GDM1 (cell line): ENCODE results near the gene COL17A1.

ENCODE experiments used
- DNase-seq: peaks from one replicate; lab custom pipeline; 2025; lab: John Stamatoyannopoulos, UW

COL17A1 gene

GRCh38 chr10:104096692-104097091, 11.0 kb upstream of the COL17A1 start:
- DNase-seq: no peak

DNA sequence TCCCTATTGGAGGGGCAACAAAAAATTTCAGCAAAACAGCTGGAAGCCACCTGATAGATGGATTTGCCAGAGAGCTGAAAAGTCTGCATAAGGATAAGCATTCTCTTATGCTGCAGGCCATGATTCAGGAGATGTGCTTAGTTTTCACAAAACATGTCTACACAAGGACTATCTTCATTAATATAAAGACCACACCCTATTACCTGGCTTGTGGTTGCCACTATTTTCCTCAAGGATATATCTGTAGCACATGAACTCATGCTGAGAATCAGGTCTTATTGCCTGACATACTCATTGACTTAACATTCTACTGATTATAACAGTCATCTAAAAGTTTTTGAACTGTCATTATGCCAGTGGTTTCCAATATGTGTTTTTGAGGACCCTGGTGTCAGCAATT, 7.1 kb upstream of the COL17A1 start:
- no peak for DNase-seq

GRCh38 chr10:104090611-104091010, 4.9 kb upstream of the COL17A1 start:
- no peak for DNase-seq

DNA sequence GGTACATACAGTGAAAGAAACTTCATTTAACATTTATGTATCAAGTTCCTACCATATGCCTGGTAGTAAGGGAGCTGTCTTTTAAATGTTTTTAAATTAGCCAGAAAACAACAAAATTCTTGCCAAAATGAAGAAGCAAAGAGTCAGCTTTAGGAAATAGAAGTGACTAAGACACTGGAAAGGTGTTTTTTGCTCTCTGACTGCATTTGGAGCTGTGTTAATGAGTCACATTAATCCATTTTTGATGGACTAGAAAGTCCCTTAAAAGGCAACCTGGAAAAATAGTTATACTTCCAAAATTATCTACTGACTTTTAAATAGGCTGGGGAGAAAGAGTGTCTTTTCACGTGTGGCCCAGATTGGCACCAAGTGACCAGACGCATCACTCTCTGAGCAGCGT, 3.9 kb upstream of the COL17A1 start:
- DNase-seq: no peak

GRCh38 chr10:104088239-104088638, 2.6 kb upstream of the COL17A1 start:
- DNase-seq: no peak

DNA sequence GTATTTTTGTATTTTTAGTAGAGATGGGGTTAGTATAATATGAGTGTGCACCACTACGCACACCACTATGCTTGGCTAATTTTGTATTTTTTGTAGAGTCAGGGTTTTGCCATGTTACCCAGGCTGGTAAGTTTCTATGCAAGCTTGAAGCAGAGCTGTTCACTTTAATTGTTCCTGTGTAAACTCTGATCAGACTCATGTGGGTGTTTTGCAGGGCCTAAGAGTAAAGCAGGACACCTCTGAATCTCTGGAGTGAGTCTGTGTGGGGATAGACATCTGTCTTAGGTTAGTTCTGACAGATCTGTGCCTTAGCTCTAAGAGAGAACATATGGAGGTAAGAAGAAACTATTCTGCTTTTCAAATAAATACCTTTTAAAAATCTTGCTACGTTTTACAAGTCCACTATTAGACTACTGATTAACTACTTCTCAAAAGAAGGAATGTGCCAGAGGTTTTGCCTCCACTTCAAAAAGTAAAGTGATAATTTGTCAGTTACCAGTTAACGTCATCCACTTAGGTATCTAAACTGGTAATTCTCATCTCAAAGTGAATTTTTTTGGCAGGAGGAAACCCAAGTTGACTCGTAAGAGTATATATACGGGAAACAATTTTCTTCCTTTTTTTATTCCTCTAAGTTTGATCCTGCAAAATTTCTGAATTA, 1.1 kb downstream of the COL17A1 start:
- DNase-seq: no peak

- DNase-seq: no peak
Observed at GRCh38 chr10:104081998-104082397, 3.7 kb downstream of the COL17A1 start.

DNA sequence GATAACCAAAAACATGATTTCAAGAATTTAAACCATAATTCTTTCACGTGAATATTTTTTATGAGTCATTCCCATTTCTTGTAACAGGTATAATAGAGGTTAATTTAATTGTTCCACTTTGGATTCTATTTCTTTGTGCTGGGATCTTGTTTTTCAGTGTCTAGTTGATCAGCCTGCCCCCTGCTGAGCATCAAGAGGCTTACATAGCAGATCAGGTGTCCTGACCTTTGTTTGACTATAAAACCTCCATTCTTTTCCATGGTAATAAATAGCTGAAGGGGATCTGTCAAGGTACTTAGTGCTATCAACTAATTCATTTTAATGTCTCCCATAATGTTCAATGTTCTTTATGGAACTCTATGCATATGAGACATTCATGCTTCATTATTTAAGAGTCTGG, 4.9 kb downstream of the COL17A1 start:
- DNase-seq: no peak

GRCh38 chr10:104077663-104078151, 8.0 kb downstream of the COL17A1 start:
- DNase-seq: no peak

DNA sequence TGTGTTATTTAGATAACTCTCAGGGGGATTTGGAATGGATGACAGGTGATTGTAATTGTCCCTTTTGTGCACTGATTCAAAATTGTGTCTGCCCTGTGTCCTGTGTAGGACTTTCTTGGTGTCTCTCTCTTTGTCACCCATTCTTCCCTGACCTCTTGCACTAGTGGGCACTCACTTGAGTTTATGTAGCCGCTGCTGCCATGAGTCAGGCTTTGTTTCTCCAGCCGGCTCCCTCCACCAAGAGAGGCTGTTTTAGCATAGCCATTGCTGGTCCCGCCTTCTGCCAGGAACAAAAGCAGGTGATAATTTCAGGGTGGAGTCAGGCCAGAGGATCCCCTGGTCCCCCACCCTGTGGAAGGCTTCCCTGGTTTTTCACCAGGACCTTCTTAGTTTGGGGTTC, 8.4 kb downstream of the COL17A1 start:
- DNase-seq: no peak

GRCh38 chr10:104076743-104077160, 8.9 kb downstream of the COL17A1 start:
- no peak for DNase-seq

GRCh38 chr10:104074505-104074904, 11.2 kb downstream of the COL17A1 start:
- DNase-seq: no peak

DNA sequence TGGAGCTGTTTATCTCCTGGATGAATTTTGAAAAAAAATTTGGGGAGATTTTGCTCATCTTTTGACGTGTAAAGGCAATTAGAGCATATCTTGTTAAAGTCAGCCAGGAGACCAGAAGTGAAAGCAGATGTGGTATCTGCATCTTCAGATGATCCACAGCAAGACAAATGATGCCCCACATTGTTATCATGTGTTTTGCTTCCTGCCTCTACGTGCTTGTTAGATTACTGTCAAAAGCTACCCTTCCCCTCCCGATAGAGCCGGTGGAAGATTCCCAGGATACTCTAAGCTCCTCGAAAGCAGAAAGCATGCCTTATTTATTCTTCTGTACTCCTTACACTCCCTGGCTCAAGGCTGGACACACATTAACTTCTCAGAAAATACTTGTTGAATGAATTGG, 12.9 kb downstream of the COL17A1 start:
- DNase-seq: no peak

- DNase-seq: no peak
Observed at GRCh38 chr10:104069613-104070012, 16.1 kb downstream of the COL17A1 start.

GRCh38 chr10:104067525-104067924, 18.2 kb downstream of the COL17A1 start:
- DNase-seq: no peak

- no peak for DNase-seq
Observed at GRCh38 chr10:104066945-104067344, 18.7 kb downstream of the COL17A1 start.

DNA sequence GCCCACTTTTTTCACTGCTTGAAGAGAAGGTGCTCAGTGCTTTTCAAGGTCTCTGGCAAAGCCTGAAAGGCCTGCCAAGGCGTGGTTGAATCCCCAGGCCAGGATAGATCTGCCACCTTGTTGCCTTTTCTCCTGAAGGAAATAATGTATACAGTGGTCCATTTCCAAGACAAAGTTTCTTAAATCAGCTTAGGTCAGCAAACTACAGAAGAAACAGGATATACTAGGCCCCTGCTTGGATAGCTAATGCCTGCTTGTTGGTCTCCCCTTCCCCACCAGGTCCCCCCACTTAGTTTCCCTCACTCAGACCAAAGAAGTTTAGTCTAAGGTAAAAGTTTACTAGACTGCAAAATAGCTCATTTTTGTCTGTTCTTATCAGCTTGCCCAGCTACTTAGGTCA, 19.9 kb downstream of the COL17A1 start:
- no peak for DNase-seq

GRCh38 chr10:104061196-104061595, 24.5 kb downstream of the COL17A1 start:
- no peak for DNase-seq

DNA sequence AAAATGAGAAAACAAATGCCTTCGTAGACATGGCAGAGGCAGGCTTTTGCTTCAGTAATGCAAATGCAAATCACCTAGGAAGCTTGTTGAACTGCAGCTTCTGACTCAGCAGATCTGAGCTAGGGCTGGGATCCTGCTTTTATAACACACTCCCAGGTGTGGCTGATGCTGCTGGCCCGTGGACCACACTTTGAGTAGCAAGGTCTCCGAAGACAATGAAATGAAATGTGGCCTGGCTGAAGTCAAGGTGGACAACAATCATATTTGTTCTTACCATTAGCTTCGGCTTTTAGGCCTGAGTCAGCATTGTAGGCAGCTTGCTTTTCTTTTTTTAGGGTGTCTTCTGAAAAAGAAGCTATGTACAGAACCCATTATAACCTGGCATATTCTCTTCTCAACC, 26.3 kb downstream of the COL17A1 start:
- no peak for DNase-seq

GRCh38 chr10:104057717-104058116, 28.0 kb downstream of the COL17A1 start:
- no peak for DNase-seq

DNA sequence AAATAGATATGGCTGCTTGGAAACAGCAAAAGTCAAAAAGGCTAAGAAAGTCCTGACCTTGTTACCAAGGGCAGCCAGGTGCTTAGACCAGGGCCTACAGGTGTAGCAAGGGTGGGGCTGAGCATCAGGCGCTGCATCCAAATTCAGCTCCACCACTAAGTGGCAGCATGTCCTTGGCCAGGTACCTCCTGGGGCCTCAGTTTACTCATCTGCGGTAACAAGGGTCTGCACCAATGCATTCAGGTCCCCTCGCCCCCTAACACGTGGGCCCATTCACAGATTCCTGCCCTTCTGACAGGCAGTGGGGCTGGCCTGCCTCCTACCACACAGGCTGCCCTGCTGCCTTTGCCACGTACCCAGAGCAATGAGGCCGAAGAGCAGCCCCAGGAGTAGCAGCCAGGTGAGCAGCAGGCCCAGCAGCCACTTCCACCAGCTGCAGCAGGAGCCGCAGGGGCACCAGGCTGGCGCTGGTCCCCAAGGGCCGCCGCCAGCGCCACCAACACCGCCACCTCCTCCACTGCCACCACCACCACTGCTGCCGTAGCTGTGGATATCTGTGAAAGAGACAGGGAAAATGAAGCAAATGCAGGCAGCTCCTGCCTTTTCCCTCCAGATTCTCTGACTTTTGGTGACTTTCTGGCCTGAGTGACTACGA, 28.9 kb downstream of the COL17A1 start:
- DNase-seq: no peak

DNA sequence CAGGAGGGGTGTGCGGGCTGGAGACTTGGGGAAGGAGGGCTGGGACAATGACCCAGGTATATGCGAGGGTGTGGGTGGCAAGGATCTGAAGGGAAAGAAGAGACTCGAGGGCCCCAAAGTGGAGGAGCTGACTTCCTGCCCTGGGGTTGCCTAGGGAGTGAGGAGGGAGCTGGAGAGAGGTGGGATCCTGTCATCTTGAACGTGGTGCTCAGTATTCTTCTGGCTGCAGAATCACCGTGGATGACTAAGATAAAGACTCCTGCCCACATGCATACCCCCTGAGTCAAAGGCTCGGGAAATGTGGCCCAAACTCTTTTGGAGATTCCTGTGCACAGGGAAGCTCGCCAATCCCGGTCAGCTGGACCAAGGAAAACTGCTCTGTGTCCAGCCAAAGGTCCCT, 31.2 kb downstream of the COL17A1 start:
- DNase-seq: no peak

DNA sequence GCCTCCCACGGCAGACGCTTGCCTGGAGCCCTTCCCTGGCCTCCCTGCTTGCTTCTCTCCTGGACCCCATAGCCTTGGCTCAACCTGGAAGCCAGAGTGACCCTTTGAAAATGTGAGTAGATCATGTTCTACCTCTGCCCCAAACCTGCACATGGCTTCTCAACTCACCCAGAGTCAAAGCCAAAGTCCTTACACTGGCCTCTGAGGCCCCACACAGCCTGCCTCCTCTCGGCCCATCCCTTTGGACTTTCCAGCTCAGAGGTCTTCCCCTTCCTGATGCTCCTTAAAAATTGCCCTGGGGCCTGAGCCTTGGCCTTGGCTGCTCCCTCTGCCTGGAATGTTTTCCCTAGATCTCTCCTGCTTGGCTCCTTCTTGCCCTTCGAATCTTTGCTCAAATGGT, 32.5 kb downstream of the COL17A1 start:
- no peak for DNase-seq

GRCh38 chr10:104052431-104052830, 33.2 kb downstream of the COL17A1 start:
- DNase-seq: no peak
